Sigmoid colon (tissue), 4 donors: ENCODE data around the gene MOGAT3.

Source experiments
- POLR2AphosphoS5 ChIP-seq, 4 donors: sonication (generic); formaldehyde crosslinking; IDR thresholded peaks; one replicate each; pipeline ENCODE4 v1.6.1; 2017; ENCODE audit warnings: antibody characterized with exemption in 4 of 4
- TF ChIP-seq, protein P1 (sequence below), 4 experiments: fragments of 450-650 bp in 3 of 4; fragments of 200-600 bp in 1 of 4; IDR thresholded peaks; one replicate each; pipeline ENCODE4 v1.5.1; 2016 to 2019; ENCODE audit warnings: antibody characterized with exemption in 4 of 4, mild to moderate bottlenecking in 3 of 4, moderate library complexity in 2 of 4

DNA sequence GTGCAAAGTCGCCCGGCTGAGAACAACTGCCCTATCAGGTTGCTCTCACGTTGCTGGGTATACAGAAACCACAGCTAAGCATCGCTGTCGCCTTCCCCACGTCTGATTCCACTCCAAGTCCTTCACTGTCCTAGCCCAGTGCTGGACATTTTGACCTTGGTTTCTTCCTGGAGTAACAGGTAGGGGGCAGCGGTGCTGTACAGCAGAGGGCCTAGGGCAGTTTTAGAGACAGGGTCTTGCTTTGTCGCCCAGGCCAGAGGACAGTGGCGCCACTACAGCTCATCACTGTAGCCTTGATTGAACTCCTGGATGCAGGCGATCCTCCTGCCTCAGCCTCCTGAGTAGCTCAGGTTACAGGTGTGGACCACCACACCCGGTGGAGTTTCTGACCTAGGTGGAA, 34.2 kb upstream of the MOGAT3 start:
- no peak for TF ChIP-seq POLR2AphosphoS5 (IDR thresholded peaks at IDR 0.05)
- TF ChIP-seq, protein P1, sequence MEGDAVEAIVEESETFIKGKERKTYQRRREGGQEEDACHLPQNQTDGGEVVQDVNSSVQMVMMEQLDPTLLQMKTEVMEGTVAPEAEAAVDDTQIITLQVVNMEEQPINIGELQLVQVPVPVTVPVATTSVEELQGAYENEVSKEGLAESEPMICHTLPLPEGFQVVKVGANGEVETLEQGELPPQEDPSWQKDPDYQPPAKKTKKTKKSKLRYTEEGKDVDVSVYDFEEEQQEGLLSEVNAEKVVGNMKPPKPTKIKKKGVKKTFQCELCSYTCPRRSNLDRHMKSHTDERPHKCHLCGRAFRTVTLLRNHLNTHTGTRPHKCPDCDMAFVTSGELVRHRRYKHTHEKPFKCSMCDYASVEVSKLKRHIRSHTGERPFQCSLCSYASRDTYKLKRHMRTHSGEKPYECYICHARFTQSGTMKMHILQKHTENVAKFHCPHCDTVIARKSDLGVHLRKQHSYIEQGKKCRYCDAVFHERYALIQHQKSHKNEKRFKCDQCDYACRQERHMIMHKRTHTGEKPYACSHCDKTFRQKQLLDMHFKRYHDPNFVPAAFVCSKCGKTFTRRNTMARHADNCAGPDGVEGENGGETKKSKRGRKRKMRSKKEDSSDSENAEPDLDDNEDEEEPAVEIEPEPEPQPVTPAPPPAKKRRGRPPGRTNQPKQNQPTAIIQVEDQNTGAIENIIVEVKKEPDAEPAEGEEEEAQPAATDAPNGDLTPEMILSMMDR (IDR thresholded peaks at IDR 0.05): no peak
